ELF-1 (cell line): ENCODE results near the gene LYSMD4.

ENCODE experiments used
- DNase-seq: peaks from one replicate; pipeline ENCODE4 v3.0.0-alpha.2; 2016; ENCODE audit warnings: low read depth, low spot score

The LYSMD4 gene

DNA sequence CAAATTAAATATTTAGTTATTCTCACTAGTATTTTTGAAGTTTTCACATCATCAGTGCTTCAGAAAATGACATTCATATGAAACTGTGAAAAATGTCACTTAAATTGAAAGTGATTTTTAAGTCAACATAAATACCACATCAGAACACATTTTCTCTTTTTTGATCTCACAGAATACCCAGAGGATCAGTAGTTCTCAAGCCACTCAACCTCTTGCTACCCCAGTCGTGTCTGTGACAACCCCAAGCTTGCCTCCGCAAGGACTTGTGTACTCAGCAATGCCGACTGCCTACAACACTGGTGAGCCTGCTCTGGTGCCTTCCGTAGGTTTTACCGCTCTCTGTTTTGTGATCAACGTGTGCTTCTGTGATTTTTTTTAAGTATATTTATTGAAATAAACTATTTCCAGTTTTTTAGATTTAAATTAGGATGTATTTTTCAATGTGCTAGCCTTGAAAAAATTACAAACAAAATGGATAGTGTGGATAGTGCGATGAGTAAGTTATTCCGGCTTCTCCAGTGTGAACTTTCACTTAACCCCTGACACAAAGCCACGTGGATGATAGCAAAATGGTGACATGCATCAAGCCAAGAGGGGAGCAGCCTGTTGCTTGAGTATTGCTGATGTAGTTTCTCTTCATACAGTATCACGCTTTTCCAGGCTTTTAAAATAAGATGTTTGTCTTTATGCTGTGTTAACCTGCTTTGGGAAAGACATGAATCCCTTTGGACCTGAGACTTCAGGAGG lies 26.5 kb downstream of the LYSMD4 start:
- no peak for DNase-seq

DNA sequence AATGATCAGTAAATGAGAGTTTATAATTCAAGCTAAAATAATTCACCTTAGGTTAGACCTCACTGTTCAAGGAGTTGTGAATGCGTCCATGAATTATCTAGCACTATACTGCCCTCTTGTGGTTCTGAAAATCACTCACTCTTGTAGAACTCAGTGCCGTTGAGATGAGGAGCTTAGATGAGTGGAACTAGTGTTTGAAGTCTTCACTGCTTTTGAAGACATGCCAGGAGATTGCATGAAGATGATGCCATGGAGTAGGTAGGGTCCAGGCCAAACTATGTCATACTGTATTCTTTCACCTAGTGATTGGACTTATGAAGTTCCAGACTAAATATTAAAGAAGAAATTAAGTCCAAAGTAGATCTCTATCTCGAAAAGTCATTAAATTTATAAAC lies 28.8 kb downstream of the LYSMD4 start:
- peak; percentile 32 for DNase-seq

DNA sequence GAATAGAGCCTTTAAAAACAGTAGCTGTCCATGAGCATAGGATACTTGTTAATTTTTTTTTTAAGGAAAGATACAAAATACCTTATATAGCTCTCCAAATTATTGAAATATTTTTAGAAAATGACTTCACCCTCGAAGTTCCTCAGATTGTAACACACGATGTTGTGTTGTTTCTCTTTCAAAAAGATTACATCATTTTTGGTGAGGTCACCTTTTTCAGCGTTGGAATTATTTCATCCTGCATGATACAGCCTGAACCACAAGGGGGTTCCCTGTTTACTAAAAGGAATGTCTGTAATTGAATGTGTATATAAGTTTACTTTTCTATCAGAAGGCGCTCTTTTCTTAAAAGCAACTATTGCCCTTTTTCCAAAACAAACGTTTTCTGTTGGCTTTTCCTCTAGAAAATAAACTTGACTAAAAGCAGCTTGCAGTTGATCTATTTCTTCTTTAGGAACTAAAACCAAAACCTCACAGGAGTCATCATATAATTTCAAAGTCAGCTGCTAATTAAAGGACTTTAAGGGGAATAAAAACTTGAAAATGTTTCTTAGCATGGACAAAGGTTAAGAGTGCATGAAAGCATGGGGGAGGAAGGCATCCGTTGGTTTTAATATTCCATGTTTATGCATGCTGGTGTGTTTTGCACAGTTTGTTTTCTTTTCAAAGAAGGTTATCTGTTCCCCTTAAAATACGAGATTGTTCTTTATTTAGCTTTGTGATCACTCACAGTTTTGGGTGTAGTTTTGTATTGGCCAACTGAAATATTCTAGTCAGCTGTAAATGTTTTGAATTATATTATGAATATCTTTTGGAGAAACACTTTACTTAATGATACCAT lies 29.4 kb downstream of the LYSMD4 start:
- no peak for DNase-seq

DNA sequence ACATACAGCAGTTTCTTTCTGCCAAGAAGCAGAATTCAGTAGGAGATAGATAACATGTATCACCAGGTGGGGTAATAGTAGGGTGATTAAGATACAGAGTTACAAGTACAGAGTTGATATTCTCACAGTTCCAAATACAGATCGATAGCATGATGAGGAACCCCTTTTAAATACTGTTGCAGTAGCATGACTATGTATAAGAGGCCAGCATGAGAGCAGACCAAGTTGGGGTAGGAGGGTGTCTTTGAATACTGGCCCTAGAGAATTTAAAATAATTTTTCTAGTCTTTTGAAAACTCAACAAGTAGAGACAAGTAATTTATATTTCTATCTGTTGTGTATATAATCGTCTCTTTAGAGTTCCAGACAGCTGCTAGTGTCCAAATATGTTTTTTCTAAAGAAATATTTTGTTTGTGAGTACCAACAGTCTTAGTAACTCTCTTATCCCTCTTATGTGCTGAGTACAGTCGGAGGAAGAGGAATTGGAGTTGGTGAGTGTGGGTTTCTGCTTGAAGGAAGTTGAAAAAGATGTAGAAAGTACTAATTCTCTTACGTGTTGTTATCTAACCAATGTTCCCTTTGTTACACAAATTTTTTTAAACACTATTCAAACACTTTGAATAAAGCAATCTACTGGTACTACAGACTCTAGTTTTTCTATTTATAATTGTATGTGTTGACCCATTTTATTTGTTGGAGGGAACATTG lies 30.2 kb downstream of the LYSMD4 start:
- DNase-seq: no peak

DNA sequence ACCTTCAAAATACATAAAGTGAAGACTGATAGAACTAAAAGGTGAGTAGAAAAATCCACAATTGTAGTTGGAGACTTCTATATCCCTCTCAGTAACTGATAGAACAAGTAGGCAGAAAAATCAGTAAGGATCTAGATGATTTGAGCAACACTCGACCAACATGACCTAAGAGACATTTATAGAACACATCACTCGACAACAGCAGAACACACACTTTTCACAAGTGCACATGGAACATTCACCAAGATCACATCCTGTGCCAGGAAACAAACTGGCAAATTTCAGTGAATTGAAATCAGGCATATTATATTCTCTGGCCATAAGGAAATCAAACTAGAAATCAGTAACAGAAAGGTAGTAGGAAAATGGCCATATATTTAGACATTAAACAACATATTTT lies 37.1 kb downstream of the LYSMD4 start:
- no peak for DNase-seq

DNA sequence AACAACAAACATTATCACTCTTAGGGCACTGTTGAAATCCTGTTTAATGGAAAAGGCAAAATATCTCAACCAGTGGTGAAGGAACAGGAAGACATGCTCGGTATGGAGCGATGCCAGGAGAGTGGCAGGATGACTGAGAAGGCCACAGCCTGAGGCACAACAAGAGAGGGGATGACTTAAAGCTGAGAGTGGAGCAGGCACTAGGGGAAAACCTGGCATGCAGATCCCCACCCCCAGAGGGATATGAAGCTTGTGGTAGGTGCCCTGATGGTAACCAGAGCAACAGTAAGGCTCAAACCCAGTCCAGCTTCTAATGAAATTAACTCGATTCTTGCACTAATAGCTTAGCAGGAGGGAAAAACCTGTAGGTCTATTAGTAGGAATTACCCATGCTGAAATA lies 40.4 kb downstream of the LYSMD4 start:
- DNase-seq: no peak

DNA sequence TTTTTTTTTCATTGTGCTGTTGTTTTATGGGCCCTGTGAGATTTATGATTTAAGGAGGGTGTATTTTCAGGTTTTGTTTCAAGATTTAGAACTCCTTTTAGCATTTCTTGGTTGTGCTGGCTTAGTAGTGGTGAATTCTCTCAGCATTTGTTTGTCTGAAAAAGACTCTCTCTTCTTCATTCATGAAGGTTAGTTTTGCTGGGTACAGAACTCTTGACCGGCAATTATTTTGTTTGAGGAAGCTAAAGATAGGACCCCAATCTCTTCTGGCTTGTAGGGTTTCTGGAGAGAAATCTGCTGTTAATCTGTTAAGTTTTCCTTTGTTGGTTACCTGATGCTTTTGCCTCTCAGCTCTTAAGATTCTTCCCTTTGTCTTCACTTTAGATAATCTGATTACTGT lies 46.9 kb downstream of the LYSMD4 start:
- no peak for DNase-seq

DNA sequence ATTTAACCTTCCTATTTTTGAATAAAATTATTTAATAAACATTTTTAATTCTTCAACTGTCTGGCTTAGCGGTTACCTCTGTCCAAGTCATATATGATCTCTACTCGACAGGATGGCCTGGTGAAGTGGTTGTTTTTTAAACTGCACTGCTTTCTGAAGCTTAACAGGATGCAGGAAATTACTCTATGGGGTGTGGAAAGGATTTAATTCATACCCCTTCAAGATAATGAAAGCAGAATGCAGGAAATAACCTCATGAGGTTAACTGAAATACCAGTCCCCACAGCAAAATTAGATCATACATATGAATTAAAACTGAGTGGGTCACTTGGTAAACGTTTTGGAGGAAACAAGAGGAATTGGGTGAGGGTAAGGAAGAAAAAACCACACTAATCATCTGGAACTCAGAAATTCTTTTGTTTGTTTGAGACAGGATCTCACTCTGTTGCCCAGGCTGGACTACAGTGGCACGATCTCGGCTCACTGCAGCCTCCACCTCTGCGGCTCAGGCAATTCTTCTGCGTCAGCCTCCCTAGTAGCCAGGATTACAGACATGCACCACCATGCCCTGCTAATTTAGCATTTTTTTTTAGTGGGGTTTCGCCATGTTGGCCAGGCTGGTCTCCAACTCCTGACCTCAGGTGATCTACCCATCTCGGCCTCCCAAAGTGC lies 50.1 kb downstream of the LYSMD4 start:
- DNase-seq: no peak

DNA sequence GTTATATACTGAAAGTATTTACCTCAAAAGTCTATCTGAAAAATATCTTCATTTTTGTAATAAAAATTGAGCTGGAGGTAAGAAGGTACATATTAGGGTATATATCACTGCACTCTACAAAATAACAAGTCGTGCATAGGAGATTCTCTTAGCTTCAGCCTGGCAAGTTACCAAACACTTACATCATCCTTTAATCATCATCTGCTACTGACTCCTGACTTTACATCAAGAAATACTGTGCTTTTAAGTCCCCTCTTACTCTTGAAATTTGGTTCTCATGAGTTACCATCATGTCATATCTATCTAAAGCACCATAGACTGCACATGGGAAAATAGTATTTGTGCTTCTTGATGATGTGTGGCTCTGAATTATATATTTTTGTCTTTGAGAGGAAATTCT lies 50.8 kb downstream of the LYSMD4 start:
- DNase-seq: no peak

DNA sequence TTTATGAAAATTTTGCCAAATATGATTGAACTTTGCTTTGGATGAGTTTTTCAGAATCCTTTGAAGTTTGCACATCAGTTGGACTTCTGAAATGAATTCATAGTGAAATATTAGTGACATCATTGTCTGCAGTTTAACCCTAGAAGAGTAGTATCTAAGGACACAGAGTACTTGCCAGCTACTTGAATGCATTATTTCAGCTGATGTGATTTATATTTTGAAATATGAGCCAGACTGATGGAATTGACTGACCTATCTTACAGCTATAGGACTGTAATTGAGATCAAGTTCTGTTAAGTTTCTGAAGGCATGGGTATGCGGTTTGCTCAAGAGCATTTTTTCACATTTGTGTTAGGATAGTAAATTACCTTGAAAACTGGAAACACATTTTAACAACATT lies 51.2 kb downstream of the LYSMD4 start:
- DNase-seq: no peak

DNA sequence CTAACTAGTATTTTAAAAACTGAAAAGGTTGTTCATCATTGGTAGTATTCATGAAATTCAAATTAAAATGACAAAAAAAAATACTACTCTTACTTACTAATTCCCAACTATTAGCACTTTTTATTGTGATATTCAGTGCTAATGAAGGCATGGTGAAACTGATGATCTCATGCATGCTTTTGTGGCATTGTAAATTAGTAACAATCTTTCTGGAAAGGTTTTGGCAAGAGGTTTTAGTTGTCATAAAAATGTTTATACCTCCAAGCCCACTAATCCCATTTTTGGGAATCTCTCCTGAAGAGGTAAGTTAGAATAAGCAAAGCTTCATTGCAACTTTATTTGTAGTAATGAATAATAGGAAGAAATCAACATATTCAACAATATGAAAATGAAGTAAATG lies 53.0 kb downstream of the LYSMD4 start:
- DNase-seq: no peak

DNA sequence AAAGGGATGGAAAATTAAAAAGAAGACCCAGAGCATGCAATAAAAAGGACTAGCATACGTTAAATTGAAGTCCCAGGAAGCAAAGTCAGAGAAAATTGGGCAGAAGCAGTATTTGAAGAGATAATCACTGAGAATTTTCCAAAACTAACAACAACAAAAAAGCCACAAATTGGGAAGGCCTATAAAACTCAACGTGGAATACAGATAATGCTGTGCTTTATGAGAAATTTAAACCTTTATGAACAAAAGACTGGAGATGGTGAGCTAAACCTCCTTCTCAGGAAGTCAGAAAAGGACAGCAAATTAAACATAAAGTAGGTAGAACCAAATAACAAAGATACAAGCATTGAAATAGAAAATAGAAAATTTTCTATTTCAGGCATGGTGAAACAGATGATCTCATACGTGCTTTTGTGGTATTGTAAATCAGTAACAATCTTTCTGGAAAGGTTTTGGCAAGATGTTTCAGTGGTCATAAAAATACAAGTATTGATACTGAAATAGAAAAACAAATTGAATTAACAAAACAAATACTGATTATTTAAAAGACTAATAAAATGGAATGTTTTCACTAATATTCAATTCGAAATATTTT lies 55.6 kb downstream of the LYSMD4 start:
- DNase-seq: no peak
